GM18873 (cell line): ENCODE data around the gene CDKN2C.

Experiments used
- ATAC-seq: cut with Tn5 transposase; IDR thresholded peaks from one replicate; pipeline ENCODE4 v1.9.1; 2021; ENCODE audit warnings: mild to moderate bottlenecking, moderate library complexity, moderate number of reproducible peaks; ENCODE audit not compliant: unreplicated experiment, low FRiP score

The CDKN2C gene

GRCh38 chr1:50959913-50960844 lies 9.9 kb upstream of the CDKN2C start, which contains the start of gene FAF1:
Gene FAF1, minus strand, starts transcription at chr1:50960267. Its CDS starts 456 bp downstream, at chr1:50959811.
- ATAC-seq = peak; percentile 82

GRCh38 chr1:50964863-50965262 lies 5.2 kb upstream of the CDKN2C start:
- ATAC-seq = no peak

- no peak for ATAC-seq
Measured at GRCh38 chr1:50966991-50967390, 3.1 kb upstream of the CDKN2C start.

GRCh38 chr1:50967416-50968157 lies 2.5 kb upstream of the CDKN2C start:
- no peak for ATAC-seq

GRCh38 chr1:50968158-50968820 lies 1.8 kb upstream of the CDKN2C start:
- peak; percentile 47 for ATAC-seq

- peak; percentile 9 for ATAC-seq
Measured at GRCh38 chr1:50968821-50969610, 1.0 kb upstream of the CDKN2C start.

GRCh38 chr1:50970509-50970887 lies 453 bp downstream of the CDKN2C start:
- ATAC-seq = no peak

- no peak for ATAC-seq
Measured at GRCh38 chr1:50970931-50971582, 1.0 kb downstream of the CDKN2C start.

- ATAC-seq = no peak
Measured at GRCh38 chr1:50971748-50972305, 1.8 kb downstream of the CDKN2C start.

- no peak for ATAC-seq
Measured at GRCh38 chr1:50972766-50973165, 2.7 kb downstream of the CDKN2C start.

- ATAC-seq = no peak
Measured at GRCh38 chr1:50973255-50973654, 3.2 kb downstream of the CDKN2C start.

- ATAC-seq = no peak
Measured at GRCh38 chr1:50973875-50974617, 4.0 kb downstream of the CDKN2C start.

- ATAC-seq = no peak
Measured at GRCh38 chr1:50974618-50974935, 4.5 kb downstream of the CDKN2C start.

GRCh38 chr1:50975436-50975835 lies 5.4 kb downstream of the CDKN2C start:
- no peak for ATAC-seq

- ATAC-seq = no peak
Measured at GRCh38 chr1:50976111-50976889, 6.3 kb downstream of the CDKN2C start.

GRCh38 chr1:50976890-50977574 lies 7.0 kb downstream of the CDKN2C start:
- peak; percentile 60 for ATAC-seq

GRCh38 chr1:50977575-50978143 lies 7.6 kb downstream of the CDKN2C start:
- peak; percentile 33 for ATAC-seq
